ENCODE measurements around the gene RSPH4A. TPM values are rescaled to one million over a fixed set of nuclear protein-coding genes. Genes with fewer than 3 reads are reported as not detected.

The RSPH4A gene
- total and polyA plus RNA-seq, 4 donors, result 0.48 to 0.68 (median 0.51) TPM; not detected in 1

DNA sequence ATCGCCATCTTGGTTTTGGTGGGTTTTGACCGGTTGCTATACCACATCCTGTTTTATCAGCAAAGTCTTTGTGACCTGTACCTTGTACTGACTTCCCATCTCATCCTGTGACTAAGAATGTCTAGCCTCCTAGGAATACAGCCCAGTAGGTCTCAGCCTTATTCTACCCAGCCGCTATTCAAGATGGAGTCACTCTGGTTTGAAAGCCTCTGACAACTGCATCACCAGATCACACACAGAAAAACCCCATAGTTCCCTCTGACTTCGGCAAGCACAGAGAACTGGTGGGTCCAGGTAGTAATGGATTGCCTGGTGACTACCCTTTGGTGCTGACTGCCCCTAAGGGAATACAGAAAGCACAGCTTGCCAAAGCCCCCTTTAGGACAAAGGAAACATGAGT lies 10.3 kb upstream of the RSPH4A start:
- H3K27me3 ChIP-seq (ENCODE audit: control insufficient read depth in 1 of 2, insufficient read depth in 2 of 2, low read length in 1 of 2), result no peaks in the 10 kb centered on the region
- H3K27ac ChIP-seq (ENCODE audit: low read depth in 1 of 2, low read length in 2 of 2), result no peak overlapping the region
- intact Hi-C loops (cut with DNase I), result no loop called here
- no peak for ATAC-seq (ENCODE audit: low FRiP score)
- no peaks in the 10 kb centered on the region for H3K9me3 ChIP-seq (ENCODE audit: control insufficient read depth, low read length)
- 97 to 98% methylated on average over 4 of the region's 4 CpGs for WGBS, 2 donors
- no peaks in the 10 kb centered on the region for H3K4me1 ChIP-seq (ENCODE audit: control insufficient read depth in 1 of 2, insufficient read depth in 2 of 2, low read length in 2 of 2)
- H3K36me3 ChIP-seq (ENCODE audit: control insufficient read depth in 1 of 2, insufficient read depth in 2 of 2, low read length in 1 of 2), result peaks cover 2 to 7% of the 10 kb centered on the region in 2 donors
- no peak for DNase-seq
- H3K4me3 ChIP-seq (ENCODE audit: low read length in 2 of 2), result no peak overlapping the region

DNA sequence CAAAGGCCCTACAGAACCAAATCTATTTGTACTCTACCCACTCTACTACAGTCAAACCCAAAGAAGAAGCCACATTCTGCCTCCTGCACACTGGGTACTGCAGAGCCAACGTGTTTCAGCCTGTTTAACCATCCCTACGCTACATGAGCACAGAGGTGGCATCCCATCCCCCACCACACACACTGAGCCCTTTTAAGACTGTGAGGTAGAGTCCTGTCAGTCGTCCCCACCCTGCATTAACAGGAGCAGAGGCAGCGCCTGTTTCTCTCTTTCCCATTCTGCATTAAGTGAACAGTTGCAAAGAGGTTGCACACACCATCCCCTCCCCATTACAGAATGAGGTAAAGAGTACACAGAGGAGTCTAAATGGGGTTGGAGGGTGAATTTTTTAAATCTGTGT lies 5.2 kb upstream of the RSPH4A start:
- ATAC-seq (ENCODE audit: low FRiP score) (no peak), DNase-seq (no peak)
- WGBS, 2 donors, result 43 to 52% methylated on average over 4 of the region's 4 CpGs
- Histone ChIP-seq H3K27ac (ENCODE audit: low read depth in 1 of 2, low read length in 2 of 2) (no peak overlapping the region), H3K36me3 (ENCODE audit: control insufficient read depth in 1 of 2, insufficient read depth in 2 of 2, low read length in 1 of 2) (peaks cover 2 to 4% of the 10 kb centered on the region in 2 donors), H3K27me3 (ENCODE audit: control insufficient read depth in 1 of 2, insufficient read depth in 2 of 2, low read length in 1 of 2) (no peaks in the 10 kb centered on the region), H3K4me1 (ENCODE audit: control insufficient read depth in 1 of 2, insufficient read depth in 2 of 2, low read length in 2 of 2) (no peaks in the 10 kb centered on the region), H3K4me3 (ENCODE audit: low read length in 2 of 2) (no peak overlapping the region), H3K9me3 (ENCODE audit: control insufficient read depth, low read length) (no peaks in the 10 kb centered on the region)
- intact Hi-C loops (cut with DNase I), result no loop called here

DNA sequence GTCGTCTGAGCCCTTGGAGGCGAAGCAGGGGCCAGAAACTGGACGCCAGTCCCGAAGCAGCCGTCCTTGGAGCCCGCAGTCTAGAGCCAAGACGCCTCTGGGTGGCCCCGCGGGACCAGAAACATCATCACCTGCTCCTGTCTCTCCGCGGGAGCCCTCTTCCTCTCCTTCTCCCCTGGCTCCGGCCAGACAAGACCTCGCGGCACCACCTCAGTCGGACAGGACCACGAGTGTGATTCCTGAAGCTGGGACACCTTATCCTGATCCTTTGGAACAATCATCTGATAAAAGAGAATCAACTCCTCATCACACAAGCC lies 416 bp downstream of the RSPH4A start:
- no peaks in the 10 kb centered on the region for H3K9me3 ChIP-seq (ENCODE audit: control insufficient read depth, low read length)
- H3K27me3 ChIP-seq (ENCODE audit: control insufficient read depth in 1 of 2, insufficient read depth in 2 of 2, low read length in 1 of 2), result no peaks in the 10 kb centered on the region
- DNase-seq (no peak), ATAC-seq (ENCODE audit: low FRiP score) (no peak)
- intact Hi-C loops (cut with DNase I), result loop anchor here in 1 of 2 donors (5.0 kb wide), 1 partner anchor 51 kb away; the partner anchor contains the start of gene ZUP1
- H3K4me1 ChIP-seq (ENCODE audit: control insufficient read depth in 1 of 2, insufficient read depth in 2 of 2, low read length in 2 of 2), result no peaks in the 10 kb centered on the region
- H3K36me3 ChIP-seq (ENCODE audit: control insufficient read depth in 1 of 2, insufficient read depth in 2 of 2, low read length in 1 of 2), result no peaks in the 10 kb centered on the region
- H3K27ac ChIP-seq (ENCODE audit: low read depth in 1 of 2, low read length in 2 of 2), result no peak overlapping the region
- WGBS, 2 donors, result 1% methylated on average over 16 of the region's 16 CpGs
- H3K4me3 ChIP-seq (ENCODE audit: low read length in 2 of 2), result peak overlapping the region; percentile 21 to 35

DNA sequence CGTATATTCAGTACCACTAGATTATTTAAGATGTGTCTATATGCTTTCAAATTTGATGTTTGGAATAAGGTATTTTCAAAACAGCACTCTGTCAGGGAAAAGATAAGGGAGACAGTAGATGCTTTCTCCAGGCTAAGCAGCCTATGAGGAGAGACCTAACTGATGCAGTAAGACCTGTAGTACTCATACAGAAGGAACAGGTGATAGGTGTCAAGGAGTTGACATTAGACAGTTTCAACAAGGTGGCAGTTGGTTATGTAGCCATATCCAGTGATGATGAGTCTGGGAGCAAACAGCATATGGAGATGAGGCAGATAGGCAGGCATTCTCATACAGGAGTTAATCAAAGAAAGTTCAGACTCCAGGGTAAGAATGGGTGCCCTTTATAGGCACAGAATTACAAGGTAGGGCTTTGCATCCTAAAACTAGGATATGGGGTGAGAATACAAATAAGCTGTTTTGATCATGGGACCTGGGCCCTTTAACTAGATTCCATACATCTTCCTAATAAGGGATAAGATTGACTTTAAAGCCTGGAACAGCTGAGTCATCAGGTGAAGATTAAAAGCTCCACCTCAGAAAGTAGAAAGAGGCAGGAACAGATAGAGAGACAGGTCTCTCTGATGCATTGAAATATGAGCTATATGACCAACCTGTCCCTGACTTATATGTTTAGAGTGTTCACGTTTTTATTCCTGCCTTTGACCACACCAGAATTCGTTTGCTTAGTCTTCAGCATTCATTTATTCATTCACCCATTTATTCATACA lies 7.9 kb downstream of the RSPH4A start:
- ATAC-seq (ENCODE audit: low FRiP score), result no peak
- intact Hi-C loops (cut with DNase I), result no loop called here
- Histone ChIP-seq H3K4me3 (ENCODE audit: low read length in 2 of 2) (no peak overlapping the region), H3K27ac (ENCODE audit: low read depth in 1 of 2, low read length in 2 of 2) (no peak overlapping the region), H3K9me3 (ENCODE audit: control insufficient read depth, low read length) (no peaks in the 10 kb centered on the region), H3K4me1 (ENCODE audit: control insufficient read depth in 1 of 2, insufficient read depth in 2 of 2, low read length in 2 of 2) (no peaks in the 10 kb centered on the region), H3K36me3 (ENCODE audit: control insufficient read depth in 1 of 2, insufficient read depth in 2 of 2, low read length in 1 of 2) (peaks cover 0 to 2% of the 10 kb centered on the region in 2 donors), H3K27me3 (ENCODE audit: control insufficient read depth in 1 of 2, insufficient read depth in 2 of 2, low read length in 1 of 2) (no peaks in the 10 kb centered on the region)
- 48 to 57% methylated on average over 3 of the region's 3 CpGs for WGBS, 2 donors
- DNase-seq, result no peak

DNA sequence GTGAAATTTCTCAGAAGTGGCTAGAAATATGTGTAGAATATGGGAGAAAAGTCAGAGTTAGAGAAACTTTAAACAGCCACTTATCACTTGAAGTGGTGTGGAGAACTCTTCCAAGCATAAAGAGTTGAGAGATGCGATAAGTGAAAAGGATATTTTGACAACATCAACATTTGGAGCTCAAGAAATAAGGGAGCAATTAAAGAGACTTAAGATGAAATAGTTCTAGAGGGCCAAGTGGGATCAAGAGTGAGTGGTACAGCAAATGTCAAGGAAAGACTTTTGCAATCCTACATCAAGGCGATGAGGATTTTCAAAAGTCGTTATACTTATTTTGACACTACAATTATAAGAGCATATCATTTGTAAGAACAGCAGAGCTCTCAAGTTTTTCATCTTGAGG lies 9.6 kb downstream of the RSPH4A start:
- DNase-seq, result no peak
- whole genome bisulfite sequencing, 2 donors, result 94 to 97% methylated on average over 3 of the region's 3 CpGs
- no peak overlapping the region for H3K4me3 ChIP-seq (ENCODE audit: low read length in 2 of 2)
- no peaks in the 10 kb centered on the region for H3K27me3 ChIP-seq (ENCODE audit: control insufficient read depth in 1 of 2, insufficient read depth in 2 of 2, low read length in 1 of 2)
- no peak for ATAC-seq (ENCODE audit: low FRiP score)
- intact Hi-C loops (cut with DNase I), result no loop called here
- peaks cover 0 to 2% of the 10 kb centered on the region in 2 donors for H3K36me3 ChIP-seq (ENCODE audit: control insufficient read depth in 1 of 2, insufficient read depth in 2 of 2, low read length in 1 of 2)
- H3K9me3 ChIP-seq (ENCODE audit: control insufficient read depth, low read length), result no peaks in the 10 kb centered on the region
- H3K4me1 ChIP-seq (ENCODE audit: control insufficient read depth in 1 of 2, insufficient read depth in 2 of 2, low read length in 2 of 2), result no peaks in the 10 kb centered on the region
- H3K27ac ChIP-seq (ENCODE audit: low read depth in 1 of 2, low read length in 2 of 2), result no peak overlapping the region

DNA sequence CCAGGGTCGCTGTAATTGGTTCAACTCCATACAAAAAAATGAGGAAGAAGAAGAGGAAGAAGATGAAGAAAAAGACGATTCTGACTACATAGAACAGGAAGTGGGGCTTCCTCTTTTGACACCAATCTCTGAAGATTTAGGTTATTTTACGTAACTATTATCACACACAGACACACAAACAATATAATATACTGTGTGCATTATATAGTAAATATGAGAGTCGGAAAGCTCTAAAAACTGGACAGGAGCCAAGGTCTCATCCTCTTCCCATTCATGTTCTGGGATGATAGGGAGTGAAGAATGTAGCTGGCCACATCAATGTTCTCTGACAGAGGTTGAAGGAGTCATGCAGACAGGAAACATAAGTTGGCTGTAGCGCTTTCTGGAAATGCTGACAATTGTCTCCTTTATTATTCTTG lies 13.3 kb downstream of the RSPH4A start:
- 86 to 88% methylated on average over 5 of the region's 5 CpGs for WGBS, 2 donors
- no peak for DNase-seq
- Histone ChIP-seq H3K4me3 (ENCODE audit: low read length in 2 of 2) (no peak overlapping the region), H3K9me3 (ENCODE audit: control insufficient read depth, low read length) (no peaks in the 10 kb centered on the region), H3K36me3 (ENCODE audit: control insufficient read depth in 1 of 2, insufficient read depth in 2 of 2, low read length in 1 of 2) (peaks cover 0 to 2% of the 10 kb centered on the region in 2 donors), H3K27me3 (ENCODE audit: control insufficient read depth in 1 of 2, insufficient read depth in 2 of 2, low read length in 1 of 2) (no peaks in the 10 kb centered on the region), H3K27ac (ENCODE audit: low read depth in 1 of 2, low read length in 2 of 2) (no peak overlapping the region), H3K4me1 (ENCODE audit: control insufficient read depth in 1 of 2, insufficient read depth in 2 of 2, low read length in 2 of 2) (no peaks in the 10 kb centered on the region)
- ATAC-seq (ENCODE audit: low FRiP score), result no peak
- intact Hi-C loops (cut with DNase I), result no loop called here

DNA sequence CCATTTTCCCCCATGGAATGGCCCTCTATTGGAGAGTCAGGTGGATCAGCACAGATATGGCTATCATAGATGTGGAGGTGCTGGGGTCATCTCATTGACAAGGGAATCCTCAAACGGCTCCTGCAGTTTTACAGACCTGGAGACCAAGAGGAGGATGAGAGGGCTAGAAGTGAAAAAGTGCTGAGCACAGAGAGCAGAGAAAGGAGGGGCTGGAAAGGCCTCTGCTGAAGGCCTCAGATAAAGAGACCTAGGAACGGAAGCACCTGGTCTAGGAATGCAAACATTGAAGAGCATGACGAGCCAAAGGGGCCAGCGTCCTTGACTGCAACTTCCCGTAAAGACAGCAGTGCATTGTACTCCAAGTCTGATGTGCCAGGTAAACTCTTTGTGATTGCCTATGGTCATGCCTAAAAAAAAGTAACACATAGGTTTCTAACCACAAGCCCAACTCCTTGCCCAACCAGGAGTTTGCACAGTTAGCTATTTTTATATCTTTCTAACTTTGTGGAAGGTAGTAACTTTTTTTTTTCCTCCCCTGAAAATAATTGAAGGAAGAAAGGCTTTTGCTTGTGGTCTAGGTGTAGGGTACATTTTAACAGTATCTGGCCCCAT lies 15.2 kb downstream of the RSPH4A start:
- no peak overlapping the region for H3K4me3 ChIP-seq (ENCODE audit: low read length in 2 of 2)
- no peak for DNase-seq
- H3K9me3 ChIP-seq (ENCODE audit: control insufficient read depth, low read length), result no peaks in the 10 kb centered on the region
- no peak overlapping the region for H3K27ac ChIP-seq (ENCODE audit: low read depth in 1 of 2, low read length in 2 of 2)
- ATAC-seq (ENCODE audit: low FRiP score), result no peak
- intact Hi-C loops (cut with DNase I), result no loop called here
- H3K4me1 ChIP-seq (ENCODE audit: control insufficient read depth in 1 of 2, insufficient read depth in 2 of 2, low read length in 2 of 2), result no peaks in the 10 kb centered on the region
- H3K27me3 ChIP-seq (ENCODE audit: control insufficient read depth in 1 of 2, insufficient read depth in 2 of 2, low read length in 1 of 2), result no peaks in the 10 kb centered on the region
- WGBS, 2 donors, result 77 to 83% methylated on average over 5 of the region's 5 CpGs
- peaks cover 0 to 2% of the 10 kb centered on the region in 2 donors for H3K36me3 ChIP-seq (ENCODE audit: control insufficient read depth in 1 of 2, insufficient read depth in 2 of 2, low read length in 1 of 2)

DNA sequence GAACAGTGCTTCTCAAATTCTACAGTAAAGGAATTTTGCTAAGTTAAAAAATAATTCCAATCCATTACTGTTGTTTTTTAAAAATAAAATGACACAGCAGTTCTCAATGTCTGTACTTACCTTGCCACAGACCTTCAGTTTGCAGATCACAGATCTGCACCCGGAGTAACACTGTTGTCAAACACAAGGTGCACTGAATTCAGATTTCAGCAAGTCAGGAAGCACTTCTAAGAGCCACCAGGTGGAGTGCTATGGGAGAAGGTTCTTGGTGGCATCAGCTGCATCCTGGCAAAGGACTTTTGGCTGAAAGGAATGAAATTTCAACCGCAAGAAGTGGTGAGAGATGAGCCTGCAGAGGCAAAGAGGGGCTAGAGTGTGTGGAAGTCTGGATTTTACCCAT lies 17.4 kb downstream of the RSPH4A start:
- intact Hi-C loops (cut with DNase I), result no loop called here
- Histone ChIP-seq H3K36me3 (ENCODE audit: control insufficient read depth in 1 of 2, insufficient read depth in 2 of 2, low read length in 1 of 2) (no peaks in the 10 kb centered on the region), H3K27ac (ENCODE audit: low read depth in 1 of 2, low read length in 2 of 2) (no peak overlapping the region), H3K9me3 (ENCODE audit: control insufficient read depth, low read length) (no peaks in the 10 kb centered on the region), H3K27me3 (ENCODE audit: control insufficient read depth in 1 of 2, insufficient read depth in 2 of 2, low read length in 1 of 2) (no peaks in the 10 kb centered on the region), H3K4me3 (ENCODE audit: low read length in 2 of 2) (no peak overlapping the region), H3K4me1 (ENCODE audit: control insufficient read depth in 1 of 2, insufficient read depth in 2 of 2, low read length in 2 of 2) (no peaks in the 10 kb centered on the region)
- DNase-seq (no peak), ATAC-seq (ENCODE audit: low FRiP score) (no peak)
- WGBS, 2 donors, result 91% methylated on average over 2 of the region's 2 CpGs

DNA sequence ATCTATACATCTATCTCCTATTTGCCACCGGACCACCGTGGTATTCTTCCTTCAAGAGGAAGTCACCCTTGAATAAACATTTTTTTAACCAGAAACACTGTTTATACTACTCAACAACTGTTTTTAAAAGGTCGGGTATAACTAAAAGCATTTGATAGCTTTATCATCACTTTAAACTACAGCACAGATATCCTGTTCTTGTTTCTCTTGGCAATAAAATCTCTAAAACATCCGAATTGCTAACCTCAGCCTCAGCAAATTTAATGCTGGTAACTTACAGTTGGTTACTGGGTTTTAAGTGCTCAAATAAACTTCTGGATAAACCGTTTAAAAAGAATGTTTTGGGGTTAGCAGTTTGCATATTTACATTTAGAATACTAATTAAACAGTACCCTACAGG lies 31.9 kb downstream of the RSPH4A start:
- Histone ChIP-seq H3K36me3 (ENCODE audit: control insufficient read depth in 1 of 2, insufficient read depth in 2 of 2, low read length in 1 of 2) (no peaks in the 10 kb centered on the region), H3K4me3 (ENCODE audit: low read length in 2 of 2) (no peak overlapping the region), H3K9me3 (ENCODE audit: control insufficient read depth, low read length) (no peaks in the 10 kb centered on the region), H3K27ac (ENCODE audit: low read depth in 1 of 2, low read length in 2 of 2) (no peak overlapping the region), H3K27me3 (ENCODE audit: control insufficient read depth in 1 of 2, insufficient read depth in 2 of 2, low read length in 1 of 2) (no peaks in the 10 kb centered on the region), H3K4me1 (ENCODE audit: control insufficient read depth in 1 of 2, insufficient read depth in 2 of 2, low read length in 2 of 2) (peaks cover 0 to 2% of the 10 kb centered on the region in 2 donors)
- DNase-seq (no peak), ATAC-seq (ENCODE audit: low FRiP score) (no peak)
- intact Hi-C loops (cut with DNase I), result no loop called here
- WGBS, 2 donors, result 20 to 24% methylated on average over 5 of the region's 5 CpGs
